CD4-positive, alpha-beta T cell treated with Interleukin-6 at 100 ng/mL for 8 hours (primary cell): Measurements from ENCODE around the gene ENAH.
"Not testable (repeated sequence)": the region's sequence is repeated elsewhere in the genome, so short reads cannot be mapped to it uniquely, and the experiment has no call there.

ENCODE experiments used
- DNase-seq: peaks from one replicate; pipeline ENCODE4 v3.0.0-alpha.2; 2020; ENCODE audit warnings: mixed read lengths, low spot score

Gene ENAH

DNA sequence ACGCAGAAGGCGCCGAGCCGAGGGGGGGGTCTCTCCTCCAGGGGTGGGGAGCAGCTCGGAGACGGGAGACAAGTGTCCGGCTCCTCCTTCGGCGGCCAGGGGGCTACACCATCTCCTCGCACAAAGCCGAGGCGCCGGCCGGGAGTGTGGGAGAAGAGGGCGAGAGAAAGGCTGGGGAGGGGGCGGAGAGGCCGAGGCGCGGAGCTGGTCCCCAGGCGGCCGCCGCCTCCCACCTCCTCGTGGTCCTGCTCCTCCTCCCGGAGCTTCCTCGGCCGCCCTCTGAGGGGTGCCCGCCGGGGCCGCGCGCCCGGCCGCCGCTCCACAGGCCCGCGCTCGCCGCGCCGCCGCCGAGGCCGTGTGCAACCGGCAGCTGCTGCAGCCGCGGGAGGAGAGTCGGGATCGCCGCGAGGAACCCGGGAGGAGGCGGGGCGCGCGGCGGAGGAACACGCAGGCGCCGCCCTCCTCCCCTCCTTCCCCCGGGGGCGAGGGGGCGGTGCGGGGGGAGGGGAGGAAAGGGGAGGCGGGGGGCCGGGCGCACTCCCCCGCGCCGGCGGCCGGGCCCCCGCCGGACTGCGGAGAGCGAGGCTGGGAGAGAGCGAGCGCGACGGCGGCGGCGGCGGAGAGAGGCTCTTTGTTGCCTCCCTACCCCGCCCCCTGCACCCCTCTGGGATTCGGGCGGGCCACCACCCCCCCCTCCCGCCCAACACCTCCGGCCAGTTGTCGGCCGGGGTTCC is at the start of gene ENAH:
TSS of gene ENAH (minus strand) at position 395 of the 734 bp plus-strand sequence. CDS start 433 bp downstream, outside the sequence.
- DNase-seq: peak; percentile 17

DNA sequence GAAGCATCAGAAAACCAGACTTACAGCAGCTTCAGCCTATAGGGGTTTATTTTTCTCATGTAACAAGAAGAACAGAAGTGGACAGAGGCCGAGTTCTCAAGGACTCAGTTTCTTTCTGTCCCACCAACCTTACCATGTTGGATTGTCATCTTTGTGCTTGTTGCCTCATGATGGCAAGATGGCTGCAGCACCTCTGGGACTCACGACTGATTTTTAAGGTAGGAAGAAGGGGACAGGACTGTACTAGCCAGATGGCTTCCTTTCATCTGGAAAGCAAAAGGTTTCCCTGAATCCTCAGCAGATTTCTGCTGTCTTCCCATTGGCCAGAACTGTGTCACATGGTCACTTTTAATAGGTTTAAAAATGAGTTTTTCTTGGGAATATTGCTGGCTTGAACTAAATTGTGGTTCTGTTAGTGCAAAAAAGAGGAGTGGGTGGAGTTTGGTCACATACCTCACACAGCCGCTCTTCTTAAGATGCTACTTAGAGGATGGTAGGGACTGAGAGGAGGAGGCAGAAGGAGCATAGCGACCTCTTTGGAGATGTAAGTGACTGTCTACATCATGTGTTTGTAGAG is 48.1 kb upstream of the ENAH start:
- DNase-seq: no peak

DNA sequence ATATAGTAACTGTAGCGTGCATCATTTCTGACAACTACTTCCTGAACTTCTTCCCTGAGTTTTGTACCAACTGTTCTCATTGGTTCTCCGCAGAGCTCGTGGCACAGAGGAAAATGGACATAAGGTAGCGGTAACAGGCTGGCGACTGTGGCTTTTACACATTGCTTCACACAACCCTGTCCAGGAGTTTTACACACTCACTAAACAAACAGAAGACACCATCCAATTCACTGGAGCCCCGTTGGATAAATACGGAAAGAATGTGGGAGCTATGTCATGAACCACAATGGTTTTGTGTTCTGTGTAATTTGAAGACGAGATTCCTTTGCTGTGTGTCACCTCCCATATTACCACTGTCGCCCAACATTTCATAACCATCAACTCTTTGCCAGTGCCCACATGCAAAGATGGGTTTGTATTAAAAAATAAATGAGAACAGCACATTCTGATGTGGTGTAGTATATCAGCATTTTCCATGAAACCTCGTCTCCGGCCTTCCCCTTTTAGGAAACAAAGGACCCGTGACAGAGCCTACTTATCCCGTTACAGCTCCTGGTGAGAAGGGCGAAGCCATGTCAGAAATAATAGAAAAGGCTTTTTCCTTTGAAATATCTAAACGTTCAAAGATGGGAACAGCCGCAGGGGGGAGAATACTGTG is 47.4 kb upstream of the ENAH start:
- no peak for DNase-seq

DNA sequence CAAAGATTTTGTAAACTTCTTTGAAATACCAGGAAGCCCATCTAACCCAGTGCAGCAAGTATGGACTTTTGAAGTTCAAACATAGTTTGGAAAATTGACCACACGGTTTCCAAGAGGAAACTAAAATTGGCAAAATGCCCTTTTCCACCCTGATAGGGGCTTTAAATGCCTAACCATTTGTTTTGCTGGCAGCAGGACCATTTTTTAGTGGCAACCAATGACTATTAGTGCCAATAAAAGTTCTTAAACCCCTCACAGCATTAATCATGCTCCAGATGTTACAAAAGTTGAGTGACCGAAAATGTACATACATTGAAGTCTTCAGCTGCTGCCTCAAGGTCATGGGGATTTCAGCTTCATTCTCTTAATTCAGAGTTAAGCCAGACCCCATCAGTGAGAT is 46.4 kb upstream of the ENAH start:
- no peak for DNase-seq

DNA sequence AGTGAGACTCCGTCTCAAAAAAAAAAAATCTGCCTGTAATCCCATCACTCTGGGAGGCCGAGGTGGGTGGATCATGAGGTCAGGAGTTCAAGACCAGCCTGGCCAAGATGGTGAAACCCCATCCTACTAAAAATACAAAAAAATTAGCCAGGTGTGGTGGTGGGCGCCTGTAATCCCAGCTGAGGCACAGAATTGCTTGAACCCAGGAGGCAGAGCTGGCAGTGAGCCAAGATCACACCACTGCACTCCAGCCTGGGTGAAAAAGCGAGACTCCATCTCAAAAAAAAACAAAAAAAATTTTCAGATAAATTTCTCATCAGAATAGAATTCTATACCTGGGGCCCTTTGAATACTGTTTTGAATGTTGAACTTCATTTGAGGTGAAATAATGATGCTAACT is 45.3 kb upstream of the ENAH start:
- DNase-seq: not testable (repeated sequence)

DNA sequence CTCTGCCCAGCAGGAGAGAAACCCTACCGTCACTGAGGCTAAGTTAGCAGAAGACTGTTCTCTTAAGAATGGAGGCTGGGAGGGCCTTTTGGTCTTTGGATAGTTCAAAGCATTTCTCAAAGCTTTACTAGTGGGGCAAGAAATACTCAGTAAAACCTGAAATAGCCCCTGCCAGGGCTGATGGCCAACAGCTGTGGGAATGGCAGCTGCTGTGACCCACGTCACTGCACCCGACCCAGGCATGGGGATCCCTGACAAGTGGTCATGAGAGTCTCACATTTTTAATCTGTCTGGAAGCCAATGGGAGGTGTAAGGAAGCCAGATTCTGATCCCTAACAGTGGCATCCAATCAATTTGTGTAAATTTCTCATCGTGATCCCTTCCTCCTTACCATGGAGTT is 44.5 kb upstream of the ENAH start:
- DNase-seq: no peak

DNA sequence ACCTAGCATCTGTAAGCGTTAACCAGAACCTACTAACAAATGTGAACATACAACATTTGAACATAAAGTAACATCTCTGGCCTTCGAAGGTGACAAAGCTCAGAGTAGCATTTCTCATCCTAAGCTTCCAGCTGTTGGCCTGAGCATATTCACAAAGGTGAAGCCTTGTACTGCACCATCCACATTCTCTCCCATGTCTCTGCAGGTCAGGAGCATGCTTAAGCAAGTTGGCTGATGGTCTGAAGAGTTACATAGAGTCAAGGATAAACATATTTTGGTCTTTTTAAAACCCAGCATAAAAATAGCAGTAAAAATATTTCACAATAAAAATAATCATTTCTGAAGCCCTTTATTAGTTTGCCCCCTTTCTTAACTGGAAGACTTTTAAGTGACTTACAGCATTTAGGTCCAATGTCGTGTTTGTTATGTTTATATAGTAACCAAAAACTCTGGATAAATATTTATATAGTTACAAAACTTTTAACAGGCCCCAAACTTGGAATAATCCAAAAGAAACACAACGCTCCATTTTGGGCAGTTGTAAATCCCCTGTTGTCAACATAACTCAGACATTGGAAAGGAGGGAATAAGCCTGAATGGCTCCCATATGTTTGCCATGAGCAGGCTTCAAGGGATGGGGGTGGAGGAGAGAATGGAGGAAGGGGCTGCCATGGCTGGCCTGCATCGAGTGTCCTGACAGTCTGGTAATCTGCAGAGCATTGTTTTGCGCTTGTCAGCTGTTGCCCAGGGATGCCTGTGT is 42.8 kb upstream of the ENAH start:
- no peak for DNase-seq

DNA sequence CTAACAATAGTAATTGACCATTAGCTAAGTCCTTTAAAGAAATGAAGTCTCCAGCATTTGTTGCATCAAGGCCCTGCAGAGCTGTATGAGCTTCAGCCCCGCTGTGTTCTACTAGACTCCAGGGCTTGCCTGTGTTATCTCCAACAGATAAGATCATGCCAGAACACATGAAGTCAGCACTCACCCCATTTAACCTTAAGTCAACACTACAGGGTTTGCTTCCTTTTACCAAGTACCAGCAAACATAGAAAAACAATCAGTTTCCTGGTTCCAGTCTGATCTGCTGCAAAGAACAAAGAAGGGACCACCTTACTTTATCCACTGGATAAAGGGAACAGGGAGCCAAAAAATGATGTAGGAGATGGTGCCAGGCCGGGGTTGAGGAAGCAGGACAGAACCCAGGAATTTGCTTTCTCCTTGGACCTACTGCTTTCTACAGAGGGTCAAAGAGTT is 41.3 kb upstream of the ENAH start:
- DNase-seq: no peak

DNA sequence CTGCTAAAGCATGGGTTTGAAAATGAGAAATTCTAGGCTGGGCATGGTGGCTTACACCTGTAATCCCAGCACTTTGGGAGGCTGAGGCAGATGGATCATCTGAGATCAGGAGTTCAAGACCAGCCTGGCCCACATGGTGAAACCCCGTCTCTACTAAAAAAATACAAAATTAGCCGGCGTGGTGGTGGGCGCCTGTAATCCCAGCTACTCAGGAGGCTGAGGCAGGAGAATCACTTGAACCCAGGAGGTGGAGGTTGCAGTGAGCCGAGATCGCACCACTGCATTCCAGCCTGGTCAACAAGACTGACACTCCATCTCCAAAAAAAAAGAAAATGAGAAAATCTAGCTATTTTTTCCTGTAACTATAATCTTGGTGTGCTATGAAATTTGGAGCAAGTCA is 40.8 kb upstream of the ENAH start:
- DNase-seq: not testable (repeated sequence)

DNA sequence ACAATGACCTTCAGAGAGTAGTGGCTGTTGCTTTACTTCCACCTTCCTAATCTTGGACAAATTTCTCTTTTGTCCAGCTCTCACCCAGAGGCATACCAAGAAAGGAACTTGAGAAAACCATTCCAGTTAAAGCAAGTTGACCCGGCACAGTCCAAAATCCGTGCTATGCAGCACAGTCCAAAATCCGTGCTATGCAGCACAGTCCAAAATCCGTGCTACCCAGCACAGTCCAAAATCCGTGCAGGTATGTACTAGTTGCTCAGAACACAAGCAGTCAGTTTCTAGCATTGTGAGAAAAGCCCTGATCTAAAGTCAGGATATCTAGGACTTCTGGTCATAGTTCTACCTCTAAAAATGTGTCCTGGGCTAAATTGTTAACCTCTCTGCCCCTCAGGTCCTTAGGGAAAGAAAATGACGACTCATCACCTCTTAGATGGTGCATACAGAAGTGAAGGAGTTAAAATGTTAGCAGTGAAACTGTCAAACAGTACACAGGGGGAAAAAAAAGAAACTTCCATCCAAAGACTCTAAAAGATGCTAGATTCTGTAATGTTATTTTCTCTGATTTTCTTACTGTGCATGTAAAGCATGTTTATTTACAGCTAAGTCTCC is 40.3 kb upstream of the ENAH start:
- no peak for DNase-seq

DNA sequence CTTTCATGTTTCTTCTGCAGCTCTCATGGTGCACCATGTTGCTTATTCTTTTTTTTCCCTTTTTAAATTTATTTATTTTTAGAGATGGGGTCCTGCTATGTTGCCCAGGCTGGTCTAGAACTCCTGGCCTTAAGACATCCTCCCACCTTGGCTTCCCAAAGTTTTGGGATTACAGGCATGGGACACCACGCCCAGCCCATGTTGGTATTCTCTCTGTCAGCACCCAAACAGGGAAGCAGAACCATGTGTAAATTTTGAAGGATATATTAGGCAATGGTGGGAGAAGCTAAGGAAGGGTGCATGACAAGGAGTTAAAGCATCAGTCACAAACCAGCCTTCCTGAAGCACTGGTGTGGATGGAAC is 39.6 kb upstream of the ENAH start:
- no peak for DNase-seq

DNA sequence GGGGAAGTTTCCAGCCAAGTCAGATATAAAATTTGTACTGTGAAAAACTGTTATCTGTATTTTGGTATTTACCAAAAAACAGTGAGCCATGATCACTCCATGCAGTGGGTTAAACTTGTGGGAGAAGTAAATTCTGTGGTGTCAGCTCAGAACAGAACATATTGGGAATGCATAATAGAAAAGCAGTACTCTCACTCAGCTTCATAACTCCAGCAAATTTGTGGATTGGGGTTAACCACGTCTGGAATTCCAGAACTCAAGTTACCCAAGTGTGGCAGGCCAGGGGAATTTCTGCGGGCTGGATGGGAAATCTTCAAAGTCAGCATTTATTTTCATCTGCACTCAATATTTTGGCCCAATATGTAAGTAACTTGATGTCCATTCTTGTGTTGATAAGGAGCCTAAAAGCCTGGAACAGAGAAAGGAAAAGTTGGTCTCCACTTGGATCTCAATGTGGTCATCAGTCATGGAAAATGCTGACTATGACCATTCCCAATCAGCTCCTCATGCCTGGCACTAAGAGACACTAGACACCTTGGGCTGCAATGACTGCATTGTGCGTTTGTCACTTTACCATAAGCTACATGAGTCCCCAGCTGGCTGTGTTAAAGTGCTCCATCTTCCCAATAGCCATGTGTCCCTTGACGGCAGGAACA is 39.1 kb upstream of the ENAH start:
- DNase-seq: no peak

DNA sequence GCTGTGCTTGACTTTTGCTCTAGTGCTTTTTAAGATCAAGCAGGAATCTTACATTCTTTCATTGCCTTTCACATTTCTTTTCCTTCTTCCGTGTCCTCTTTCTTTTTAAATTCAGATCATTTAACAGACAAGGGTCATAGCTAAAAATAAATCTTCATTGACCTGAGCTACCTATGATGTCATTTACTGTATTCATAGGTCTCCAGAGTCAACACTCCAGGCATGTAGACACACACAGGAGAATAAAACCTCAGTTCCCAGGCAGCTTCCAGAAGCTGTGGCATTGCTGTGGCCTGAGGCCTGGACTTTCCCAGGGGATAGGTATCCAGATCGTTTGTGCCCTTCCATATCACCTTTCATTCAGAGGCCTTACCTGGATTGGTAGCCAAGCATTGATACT is 38.5 kb upstream of the ENAH start:
- no peak for DNase-seq

DNA sequence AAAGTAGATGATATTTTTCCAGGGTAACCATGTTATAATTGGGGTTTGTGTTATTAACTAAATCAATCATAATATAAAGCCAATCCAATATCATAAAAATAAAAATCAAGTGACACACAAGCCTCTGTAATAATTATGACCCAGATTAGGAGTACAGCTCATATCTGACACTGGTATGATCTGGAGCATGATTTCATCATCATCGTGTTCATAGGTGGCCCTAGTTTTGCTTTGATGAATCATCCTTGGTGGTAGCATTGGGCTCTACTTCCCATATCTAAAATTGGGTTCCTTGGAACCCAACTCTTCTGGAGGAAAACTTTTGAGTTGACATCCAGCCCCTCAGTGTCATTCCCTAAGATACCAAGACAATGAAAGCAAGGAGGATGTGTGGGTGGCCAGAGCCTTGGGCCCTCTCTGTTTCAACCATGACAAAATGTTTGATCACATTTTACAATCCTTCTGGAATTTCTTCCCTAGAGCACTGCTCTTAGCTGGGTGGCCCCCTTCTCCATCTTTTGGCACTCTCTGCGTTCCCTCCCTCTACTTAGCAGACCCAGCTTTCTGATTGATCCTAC is 37.0 kb upstream of the ENAH start:
- DNase-seq: no peak

DNA sequence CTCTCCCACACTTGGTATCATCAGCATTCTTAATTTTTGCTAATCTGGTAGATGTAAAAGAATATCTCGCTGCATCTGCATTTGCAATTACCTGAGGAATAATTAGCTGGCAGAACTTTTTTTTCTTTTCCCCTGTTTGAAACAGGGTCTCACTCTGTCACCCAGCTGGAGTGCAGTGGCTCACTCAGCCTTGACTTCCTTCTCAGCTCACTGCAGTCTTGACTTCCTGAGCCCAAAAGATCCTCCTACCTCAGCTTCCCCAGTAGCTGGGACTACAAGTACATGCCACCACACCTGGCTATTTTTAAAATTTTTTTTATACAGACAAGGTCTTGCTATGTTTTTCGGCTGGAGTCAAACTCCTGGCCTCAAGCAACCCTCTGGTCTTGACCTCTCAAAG is 35.4 kb upstream of the ENAH start:
- DNase-seq: no peak

DNA sequence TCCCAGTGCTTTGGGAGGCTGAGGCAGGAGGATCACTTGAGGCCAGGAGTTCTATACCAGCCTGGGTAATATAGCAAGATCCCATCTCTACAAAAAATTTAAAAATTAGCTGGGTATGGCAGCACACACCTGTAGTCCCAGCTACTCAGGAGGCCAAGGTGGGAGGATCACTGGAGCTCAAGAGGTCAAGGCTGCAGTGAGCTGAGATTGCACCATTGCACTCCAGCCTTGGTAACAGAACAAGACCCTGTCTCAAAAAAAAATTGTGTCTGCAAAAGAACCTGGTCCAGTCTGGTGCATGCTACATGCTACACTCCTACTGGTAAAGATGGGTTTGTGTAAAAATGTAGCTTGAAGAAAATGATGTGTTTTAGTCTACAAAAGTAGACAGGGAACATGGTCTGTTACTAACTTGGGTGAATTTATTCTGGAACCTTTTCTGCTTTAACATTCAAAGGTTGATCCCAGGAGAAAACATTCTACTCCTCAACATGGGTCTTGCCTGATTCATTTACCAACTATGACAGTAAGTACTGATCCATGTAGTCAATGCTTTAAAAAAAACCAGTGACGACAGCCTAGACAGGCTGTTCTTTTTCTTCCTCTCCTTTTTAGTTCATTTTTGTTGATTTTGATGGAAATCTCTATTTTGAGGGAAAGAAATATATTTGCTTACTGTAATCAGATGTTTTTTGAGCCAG is 32.7 kb upstream of the ENAH start:
- no peak for DNase-seq

DNA sequence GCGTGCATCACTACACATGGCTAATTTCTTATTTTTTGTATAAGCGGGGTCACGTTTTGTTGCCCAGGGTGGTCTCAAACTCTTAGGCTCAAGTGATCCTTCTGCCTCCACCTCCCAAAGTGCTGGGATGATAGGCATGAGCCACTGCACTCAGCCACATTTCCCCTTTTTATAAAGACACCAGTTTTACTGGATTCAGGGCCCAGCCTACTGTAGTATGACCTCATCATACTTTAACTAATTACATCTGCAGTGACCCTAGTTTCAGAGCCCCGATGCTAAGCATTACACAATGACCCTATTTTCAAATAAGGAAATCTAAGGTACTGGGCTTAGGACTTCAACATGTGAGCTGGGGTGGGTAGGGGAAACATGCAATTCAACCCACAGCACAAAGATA is 31.8 kb upstream of the ENAH start:
- DNase-seq: no peak

DNA sequence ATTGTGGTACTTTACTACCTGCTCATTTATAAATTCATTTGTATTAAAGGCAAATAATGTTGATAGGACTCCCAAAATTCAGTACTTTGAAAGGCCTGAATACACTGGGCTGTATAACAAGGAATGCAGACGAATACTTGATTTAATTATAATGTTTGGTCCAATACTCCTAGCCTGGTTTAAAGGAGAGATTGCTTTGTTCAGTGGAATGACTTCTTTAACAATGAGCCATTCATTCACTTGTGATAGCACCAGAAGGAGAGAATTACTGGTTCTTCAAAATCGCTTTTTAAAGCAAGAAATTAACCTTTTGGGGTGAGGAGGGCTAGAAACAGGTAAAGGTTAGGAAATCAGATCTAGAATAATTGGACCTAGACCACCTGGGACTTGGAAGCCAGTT is 28.3 kb upstream of the ENAH start:
- no peak for DNase-seq

DNA sequence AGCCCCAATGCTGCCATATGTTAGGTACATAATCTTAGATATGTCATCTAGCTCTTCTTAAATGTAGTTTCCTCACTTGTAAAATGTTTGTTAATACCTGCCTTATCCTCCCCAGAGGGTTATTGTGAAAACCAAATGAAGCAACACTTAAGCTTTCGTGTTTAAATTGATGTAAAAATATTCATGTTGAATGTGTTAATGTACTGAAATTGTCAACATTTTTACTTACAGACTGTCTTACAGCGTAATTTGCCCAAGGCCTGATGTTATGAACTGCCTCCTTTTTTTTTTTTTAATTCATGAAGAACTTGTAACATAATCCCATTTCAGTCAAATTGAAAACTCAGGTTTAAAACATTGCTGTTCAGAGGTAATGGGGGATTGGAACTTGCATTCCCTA is 25.6 kb upstream of the ENAH start:
- no peak for DNase-seq

DNA sequence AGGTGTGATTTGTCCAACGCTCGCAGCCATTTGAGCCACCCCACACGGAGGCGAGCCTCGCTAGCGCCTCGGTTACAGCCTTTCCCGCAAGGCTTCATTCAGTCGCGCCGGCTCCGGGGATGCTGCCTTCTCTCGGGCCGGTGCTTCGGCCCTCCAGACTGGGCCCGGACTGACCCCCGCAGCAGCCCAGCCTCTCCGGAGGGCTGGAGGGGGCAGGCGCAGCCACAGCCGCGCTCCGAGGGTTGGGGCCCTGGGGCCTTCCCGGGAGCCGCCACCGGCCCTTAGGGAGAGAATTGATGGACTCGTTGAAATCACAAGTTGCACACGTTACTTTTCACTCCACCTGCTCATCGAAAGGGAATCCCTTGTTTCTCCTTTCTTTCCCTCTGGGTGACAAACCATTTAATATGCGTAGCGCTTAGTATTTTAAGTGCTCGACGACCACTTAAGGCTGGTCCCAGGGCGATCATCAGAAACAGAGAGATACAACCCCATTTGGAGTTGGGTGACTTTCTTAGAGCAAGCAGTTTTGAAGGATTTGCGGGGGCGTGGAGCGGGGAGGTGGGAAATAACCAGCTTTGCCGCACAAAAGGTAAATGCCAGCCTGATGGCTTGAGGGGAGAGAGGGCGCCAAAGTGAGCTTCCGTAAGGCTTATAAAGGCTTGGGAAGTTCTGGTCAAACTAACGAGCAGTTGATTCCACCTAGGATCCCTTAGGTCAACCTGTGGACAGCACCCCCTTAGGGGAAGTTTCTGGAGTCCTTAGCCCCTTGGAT is 24.6 kb upstream of the ENAH start:
- no peak for DNase-seq
